K562 (cell line): ENCODE results near the gene PHLDB2. TPM values are rescaled to one million over a fixed set of nuclear protein-coding genes. Genes with fewer than 3 reads are reported as not detected.

Experiments used
- ATAC-seq: fragments of 200-7000 bp; cut with Tn5 transposase; 3 replicates; pipeline ENCODE4 v1.9.1; 2020; ENCODE audit warnings: moderate library complexity
- BruUV-seq: library from RNA; stranded (reverse); fragments of 400-500 nt; replicated peaks from 2 replicates; lab custom pipeline; 2021; lab: Mats Ljungman, UMichigan
- CTCF ChIA-PET: fragments of 300-600 bp; formaldehyde crosslinking; extraction: SDS; loops from one replicate; lab custom pipeline; 2021; ENCODE audit warnings: low intra/inter-chr PET ratio; lab: Yijun Ruan, JAX
- POLR2A ChIA-PET: fragments of 300-600, 350-650 bp; sonication (Branson Sonifier 250); formaldehyde crosslinking; extraction: SDS; loops from one replicate; lab custom pipeline; 2021; ENCODE audit warnings: antibody characterized with exemption, inconsistent platforms; lab: Yijun Ruan, JAX
- DNase-seq, 4 experiments: peaks; one replicate each; pipeline versions ENCODE4 v3.0.0 to v3.0.0-alpha.2; 2011 to 2018; ENCODE audit warnings: low spot score in 3 of 4, mixed read lengths in 3 of 4; ENCODE audit errors: extremely low read depth in 1 of 4
- FAIRE-seq: peaks from 2 replicates; lab custom pipeline; 2011; peaks lifted over from hg19 to GRCh38; lab: Jason Lieb, UNC
- H2AFZ ChIP-seq: 2 replicates; pipeline ENCODE4 v1.6.0; 2011; ENCODE audit warnings: low read depth, low read length, control low read depth, inconsistent platforms
- H3K27ac ChIP-seq: fragments of 200-600 bp; 3 replicates; pipeline ENCODE4 v1.8.0; 2011; ENCODE audit warnings: low read depth, mild to moderate bottlenecking, control low read depth, inconsistent platforms, low read length, moderate library complexity, mixed read lengths; ENCODE audit errors: extremely low read depth
- H3K27me3 ChIP-seq, 2 experiments: fragments of 300-600 bp in 1 of 2; 2 replicates in 1 of 2; 3 replicates in 1 of 2; pipeline versions ENCODE4 v1.6.0 to v1.8.0; 2011; ENCODE audit warnings: inconsistent platforms in 2 of 2, low read length in 2 of 2, mild to moderate bottlenecking in 1 of 2, mixed read lengths in 1 of 2, moderate library complexity in 1 of 2; ENCODE audit not compliant: control insufficient read depth in 2 of 2, insufficient read depth in 2 of 2
- H3K36me3 ChIP-seq: fragments of 300-600 bp; 3 replicates; pipeline ENCODE4 v1.8.0; 2011; ENCODE audit warnings: mild to moderate bottlenecking, low read length, inconsistent platforms; ENCODE audit not compliant: control insufficient read depth, insufficient read depth
- H3K4me1 ChIP-seq, 2 experiments: fragments of 200-600 bp in 1 of 2; replicated peaks in 1 of 2; 2 replicates in 1 of 2; 3 replicates in 1 of 2; pipeline versions ENCODE4 v1.5.1 to v1.8.0; 2011; ENCODE audit warnings: inconsistent platforms in 2 of 2, low read length in 2 of 2, mild to moderate bottlenecking in 1 of 2, mixed read lengths in 1 of 2, moderate library complexity in 1 of 2; ENCODE audit not compliant: control insufficient read depth in 2 of 2, insufficient read depth in 2 of 2
- H3K4me2 ChIP-seq: 2 replicates; pipeline ENCODE4 v1.6.1; 2011; ENCODE audit warnings: low read length, control low read depth, inconsistent platforms, mixed read lengths; ENCODE audit not compliant: insufficient read depth
- H3K4me3 ChIP-seq: fragments of 200-600 bp; sonication (generic), shearing (Covaris generic); 2 replicates; pipeline ENCODE4 v1.5.1; 2016; ENCODE audit warnings: control low read depth, inconsistent platforms
- H3K79me2 ChIP-seq: fragments of 200-600 bp; 3 replicates; pipeline ENCODE4 v1.8.0; 2011; ENCODE audit warnings: low read length, inconsistent platforms; ENCODE audit not compliant: control insufficient read depth, insufficient read depth
- H3K9ac ChIP-seq, 2 experiments: 2 replicates each; pipeline versions ENCODE4 v1.6.0 to v1.6.1; 2011; ENCODE audit warnings: low read depth in 2 of 2, low read length in 2 of 2, control low read depth in 1 of 2, inconsistent platforms in 1 of 2, mild to moderate bottlenecking in 1 of 2, mixed read lengths in 1 of 2; ENCODE audit not compliant: insufficient read depth in 1 of 2
- H3K9me1 ChIP-seq: one replicate; pipeline ENCODE4 v1.6.0; 2011; ENCODE audit warnings: inconsistent platforms, mild to moderate bottlenecking, low read length, moderate library complexity; ENCODE audit not compliant: control insufficient read depth, insufficient read depth
- H3K9me3 ChIP-seq: replicated peaks from 2 replicates; pipeline ENCODE4 v1.5.1; 2011; ENCODE audit warnings: low read depth, low read length, inconsistent platforms; ENCODE audit not compliant: control insufficient read depth, insufficient read depth
- H4K20me1 ChIP-seq: replicated peaks from 2 replicates; pipeline ENCODE4 v1.6.1; 2011; ENCODE audit warnings: low read length, inconsistent platforms, mixed read lengths; ENCODE audit not compliant: control insufficient read depth, insufficient read depth
- ELF1 ChIP-seq: fragments of 200-800 bp; sonication (Bioruptor generic); IDR thresholded peaks from 2 replicates; pipeline ENCODE4 v1.6.1; 2016; ENCODE audit warnings: missing genetic modification characterization, missing compliant biosample characterization
- HDAC6 ChIP-seq: IDR thresholded peaks from 2 replicates; pipeline ENCODE4 v1.6.1; 2012; ENCODE audit warnings: low read depth, mild to moderate bottlenecking, control low read depth, inconsistent platforms, low read length, moderate library complexity
- L3MBTL2 ChIP-seq: fragments of 450-650 bp; IDR thresholded peaks from 2 replicates; pipeline ENCODE4 v1.6.1; 2016; ENCODE audit warnings: mild to moderate bottlenecking, moderate library complexity
- NFE2L1 ChIP-seq: fragments of 450-650 bp; IDR thresholded peaks from 2 replicates; pipeline ENCODE4 v1.6.1; 2016; ENCODE audit warnings: missing genetic modification characterization, low read depth, mild to moderate bottlenecking, missing compliant biosample characterization, moderate library complexity, borderline replicate concordance
- PCBP1 ChIP-seq: fragments of 200-400 bp; formaldehyde crosslinking; IDR thresholded peaks from 2 replicates; pipeline ENCODE4 v1.6.1; 2018; ENCODE audit warnings: mild to moderate bottlenecking, low read depth, low read length; ENCODE audit not compliant: poor library complexity, severe bottlenecking
- POLR2H ChIP-seq: IDR thresholded peaks from 2 replicates; pipeline ENCODE4 v1.6.1; 2016; ENCODE audit warnings: missing genetic modification characterization, low read depth, mild to moderate bottlenecking, control low read depth, missing compliant biosample characterization, moderate library complexity
- PYGO2 ChIP-seq: fragments of 450-650 bp; IDR thresholded peaks from 2 replicates; pipeline ENCODE4 v1.6.1; 2016; ENCODE audit warnings: mild to moderate bottlenecking, missing genetic modification characterization, moderate library complexity, missing compliant biosample characterization
- RB1 ChIP-seq: fragments of 450-650 bp; IDR thresholded peaks from 2 replicates; pipeline ENCODE4 v1.6.1; 2017; ENCODE audit warnings: low read depth, mild to moderate bottlenecking
- RUNX1 ChIP-seq: sonication (generic); IDR thresholded peaks from 2 replicates; pipeline ENCODE4 v1.6.1; 2016; ENCODE audit warnings: antibody characterized with exemption, low read depth
- SPI1 ChIP-seq: IDR thresholded peaks from 2 replicates; pipeline ENCODE4 v1.6.1; 2011; ENCODE audit warnings: low read depth, low read length, control low read depth, borderline replicate concordance
- ZNF282 ChIP-seq: sonication (generic); formaldehyde crosslinking; IDR thresholded peaks from 2 replicates; pipeline ENCODE4 v1.8.1; 2023; ENCODE audit warnings: missing genetic modification reagents
- WGBS: fragments of 100-300 bp; shearing (Covaris generic); methylation state at CpG from one replicate; pipeline ENCODE4 v1.1.6; 2016; ENCODE audit warnings: low coverage, mixed read lengths; ENCODE audit not compliant: insufficient coverage; ENCODE audit errors: missing lambda C conversion rate; 5-methylcytosine and 5-hydroxymethylcytosine counted together
- in situ Hi-C: fragments of 300-500 bp; cut with MboI; formaldehyde crosslinking; loops from 4 replicates; pipeline ENCODE4 v1.15.0; 2018; ENCODE audit warnings: inconsistent platforms, mixed read lengths
- intact Hi-C: fragments of 100-400 bp; cut with micrococcal nuclease; formaldehyde crosslinking; loops from 2 replicates; pipeline ENCODE4 v1.14.2; 2022
- polyA plus RNA-seq, 8 experiments: library from polyadenylated mRNA; depleted of rRNA in 4 of 8; stranded (reverse) in 5 of 8; unstranded in 3 of 8; fragments of >200 nt; fragmentation: Nextera tagmentation in 2 of 8; fragmentation: Illumina TruSeq in 1 of 8; extraction: Ambion mirVana in 2 of 8; extraction: Trizol in 1 of 8; gene quantifications; 2 replicates each; pipeline versions ENCODE4 v1.2.1 to v1.2.3, GENCODE V29; 2011 to 2014; ENCODE audit warnings: inconsistent platforms in 1 of 8, missing spikeins in 1 of 8
- total RNA-seq, 7 experiments: library from RNA; depleted of rRNA in 6 of 7; stranded (reverse); fragments of >200 nt in 6 of 7; fragmentation: Illumina TruSeq in 2 of 7; extraction: Trizol in 2 of 7; gene quantifications; 2 replicates each; pipeline versions ENCODE4 v1.2.1 to v1.2.3, GENCODE V29; 2011 to 2021; ENCODE audit warnings: low replicate concordance in 1 of 7
- TF ChIP-seq, protein P1 (sequence below): conservative IDR thresholded peaks from 2 replicates; pipeline ENCODE4 v1.6.1; 2011; ENCODE audit warnings: low read depth, mild to moderate bottlenecking, low read length; ENCODE audit not compliant: control insufficient read depth

PHLDB2 gene
- total and polyA plus RNA-seq, 9 of the 15 experiments (the other 6 are each of a cell fraction or from before 2014, with no cell fraction given), result 0.04 TPM; not detected in 8

GRCh38 chr3:112019716-112020115 is 160.7 kb downstream of the PHLDB2 start:
- Histone ChIP-seq H3K4me2 (no peak overlapping the region), H3K4me3 (no peak overlapping the region), H3K9me1 (no peaks in the 10 kb centered on the region), H3K27me3 (no peaks in the 10 kb centered on the region; a peak in 1 of 5 replicates), H2AFZ (no peak overlapping the region), H4K20me1 (no peaks in the 10 kb centered on the region), H3K36me3 (no peaks in the 10 kb centered on the region), H3K4me1 (no peaks in the 10 kb centered on the region), H3K79me2 (no peaks in the 10 kb centered on the region), H3K27ac (no peak overlapping the region), H3K9me3 (no peaks in the 10 kb centered on the region), H3K9ac (no peak overlapping the region)
- POLR2A ChIA-PET, result no interaction called here
- ATAC-seq (no peak), DNase-seq (no peak), FAIRE-seq (no peak)
- in situ Hi-C loops (no loop called here), intact Hi-C loops (loop anchor here (10.0 kb wide), 1 partner anchor 125 kb away; no protein-coding TSS in a partner anchor)
- 0% methylated on average over 1 of the region's 1 CpG for WGBS
- BruUV-seq, result no TSS peak
- CTCF ChIA-PET, result no interaction called here
- no peak for TF ChIP-seq PYGO2 (tag)
- TF ChIP-seq L3MBTL2, result no peak
- TF ChIP-seq RUNX1, result no peak
- no peak for TF ChIP-seq SPI1
- no peak for TF ChIP-seq HDAC6
- TF ChIP-seq PCBP1, result no peak
- no peak for TF ChIP-seq ELF1 (tag)
- TF ChIP-seq RB1, result no peak
- TF ChIP-seq NFE2L1 (tag), result no peak
- TF ChIP-seq, protein P1, sequence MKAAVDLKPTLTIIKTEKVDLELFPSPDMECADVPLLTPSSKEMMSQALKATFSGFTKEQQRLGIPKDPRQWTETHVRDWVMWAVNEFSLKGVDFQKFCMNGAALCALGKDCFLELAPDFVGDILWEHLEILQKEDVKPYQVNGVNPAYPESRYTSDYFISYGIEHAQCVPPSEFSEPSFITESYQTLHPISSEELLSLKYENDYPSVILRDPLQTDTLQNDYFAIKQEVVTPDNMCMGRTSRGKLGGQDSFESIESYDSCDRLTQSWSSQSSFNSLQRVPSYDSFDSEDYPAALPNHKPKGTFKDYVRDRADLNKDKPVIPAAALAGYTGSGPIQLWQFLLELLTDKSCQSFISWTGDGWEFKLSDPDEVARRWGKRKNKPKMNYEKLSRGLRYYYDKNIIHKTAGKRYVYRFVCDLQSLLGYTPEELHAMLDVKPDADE, result no peak
- no peak for TF ChIP-seq POLR2H
- no peak for TF ChIP-seq ZNF282 (CRISPR knock-in tag)
